NCI-H774 (cell line): ENCODE results near the gene BEGAIN.

ENCODE experiments used
- DNase-seq: peaks from one replicate; lab custom pipeline; 2025; lab: John Stamatoyannopoulos, UW

Gene BEGAIN

GRCh38 chr14:100581228-100582145 is 5.7 kb downstream of the BEGAIN start:
- DNase-seq: no peak

GRCh38 chr14:100580316-100581227 is 6.6 kb downstream of the BEGAIN start:
- DNase-seq: no peak

- no peak for DNase-seq
Observed at GRCh38 chr14:100578552-100578951, 8.7 kb downstream of the BEGAIN start.

- DNase-seq: no peak
Observed at GRCh38 chr14:100577986-100578431, 9.2 kb downstream of the BEGAIN start.

- DNase-seq: no peak
Observed at GRCh38 chr14:100577321-100577985, 9.8 kb downstream of the BEGAIN start.

- no peak for DNase-seq
Observed at GRCh38 chr14:100576091-100577085, 10.8 kb downstream of the BEGAIN start.

- DNase-seq: no peak
Observed at GRCh38 chr14:100575266-100575995, 11.8 kb downstream of the BEGAIN start.

GRCh38 chr14:100574642-100575031 is 12.6 kb downstream of the BEGAIN start:
- DNase-seq: no peak

- no peak for DNase-seq
Observed at GRCh38 chr14:100573757-100574641, 13.2 kb downstream of the BEGAIN start.

- DNase-seq: no peak
Observed at GRCh38 chr14:100573002-100573756, 14.0 kb downstream of the BEGAIN start.

GRCh38 chr14:100572543-100572942 is 14.7 kb downstream of the BEGAIN start:
- DNase-seq: no peak

GRCh38 chr14:100571837-100572236 is 15.4 kb downstream of the BEGAIN start:
- no peak for DNase-seq

GRCh38 chr14:100570726-100571454 is 16.3 kb downstream of the BEGAIN start:
- no peak for DNase-seq

- DNase-seq: no peak
Observed at GRCh38 chr14:100569734-100570286, 17.4 kb downstream of the BEGAIN start.

GRCh38 chr14:100568998-100569733 is 18.1 kb downstream of the BEGAIN start:
- no peak for DNase-seq

GRCh38 chr14:100568164-100568997 is 18.8 kb downstream of the BEGAIN start:
- DNase-seq: no peak
